Measurements from ENCODE around the gene ADCYAP1R1.

The ADCYAP1R1 gene

GRCh38 chr7:31044529-31044928 is 7.6 kb upstream of the ADCYAP1R1 start:
- DNase-seq: no peak

GRCh38 chr7:31046723-31047122 is 5.4 kb upstream of the ADCYAP1R1 start:
- DNase-seq: no peak

- no peak for DNase-seq
These were observed 4.6 kb upstream of the ADCYAP1R1 start for GRCh38 chr7:31047313-31048146.

GRCh38 chr7:31049005-31049765 is 2.9 kb upstream of the ADCYAP1R1 start:
- no peak for DNase-seq

- DNase-seq: no peak
These were observed 356 bp downstream of the ADCYAP1R1 start for GRCh38 chr7:31052487-31052840.

GRCh38 chr7:31052841-31053601 is 913 bp downstream of the ADCYAP1R1 start:
- no peak for DNase-seq

GRCh38 chr7:31053986-31054385 is 1.9 kb downstream of the ADCYAP1R1 start:
- no peak for DNase-seq

- no peak for DNase-seq
These were observed 2.6 kb downstream of the ADCYAP1R1 start for GRCh38 chr7:31054608-31055278.

- no peak for DNase-seq
These were observed 3.4 kb downstream of the ADCYAP1R1 start for GRCh38 chr7:31055471-31055870.

- no peak for DNase-seq
These were observed 4.8 kb downstream of the ADCYAP1R1 start for GRCh38 chr7:31056775-31057346.

- no peak for DNase-seq
These were observed 6.0 kb downstream of the ADCYAP1R1 start for GRCh38 chr7:31058122-31058521.

- DNase-seq: no peak
These were observed 6.6 kb downstream of the ADCYAP1R1 start for GRCh38 chr7:31058688-31059087.

- DNase-seq: no peak
These were observed 7.4 kb downstream of the ADCYAP1R1 start for GRCh38 chr7:31059551-31059950.

GRCh38 chr7:31061185-31061584 is 9.1 kb downstream of the ADCYAP1R1 start:
- DNase-seq: no peak

GRCh38 chr7:31062746-31063435 is 10.8 kb downstream of the ADCYAP1R1 start:
- DNase-seq: no peak

GRCh38 chr7:31065021-31065593 is 13.0 kb downstream of the ADCYAP1R1 start:
- no peak for DNase-seq

- no peak for DNase-seq
These were observed 13.7 kb downstream of the ADCYAP1R1 start for GRCh38 chr7:31065840-31066239.

GRCh38 chr7:31066516-31067130 is 14.5 kb downstream of the ADCYAP1R1 start:
- no peak for DNase-seq

GRCh38 chr7:31067491-31067890 is 15.4 kb downstream of the ADCYAP1R1 start:
- DNase-seq: no peak

GRCh38 chr7:31068006-31068675 is 16.0 kb downstream of the ADCYAP1R1 start:
- no peak for DNase-seq
